WTC11 (cell line): ENCODE data around the gene DOK7. TPM values are rescaled to one million over a fixed set of nuclear protein-coding genes. Genes with fewer than 3 reads are reported as not detected.

Experiments used
- ATAC-seq: fragments of 200-7000 bp; cut with Tn5 transposase; 2 replicates; pipeline ENCODE4 v1.10.0; 2021; ENCODE audit warnings: mild to moderate bottlenecking, moderate library complexity
- CTCF ChIA-PET: fragments of 300-600 bp; sonication (Branson Sonifier 250); formaldehyde crosslinking; loops from one replicate; lab custom pipeline; 2021; ENCODE audit warnings: antibody characterized with exemption; lab: Charles Lee
- POLR2A ChIA-PET: fragments of 350-600 bp; sonication (Branson Sonifier 250); formaldehyde crosslinking; loops from one replicate; lab custom pipeline; 2021; ENCODE audit warnings: antibody characterized with exemption; lab: Charles Lee
- DNase-seq: peaks from one replicate; pipeline ENCODE4 v3.0.0; 2021; ENCODE audit warnings: low spot score
- H3K27ac Mint-ChIP-seq: 2 replicates; pipeline ENCODE4 v1.8.0; 2021; ENCODE audit warnings: mixed read lengths
- H3K27me3 Mint-ChIP-seq: 2 replicates; pipeline ENCODE4 v1.8.0; 2021; ENCODE audit warnings: low read depth, mild to moderate bottlenecking, moderate library complexity, mixed read lengths
- H3K36me3 Mint-ChIP-seq: 2 replicates; pipeline ENCODE4 v1.8.0; 2021; ENCODE audit warnings: mixed read lengths
- H3K4me1 Mint-ChIP-seq: 2 replicates; pipeline ENCODE4 v1.8.0; 2022; ENCODE audit warnings: mixed read lengths
- H3K4me3 Mint-ChIP-seq: 2 replicates; pipeline ENCODE4 v1.8.0; 2021; ENCODE audit warnings: mild to moderate bottlenecking, moderate library complexity, mixed read lengths
- H3K9me3 Mint-ChIP-seq: 2 replicates; pipeline ENCODE4 v1.8.0; 2021; ENCODE audit warnings: mixed read lengths
- CREB1 ChIP-seq: sonication (generic); formaldehyde crosslinking; IDR thresholded peaks from 2 replicates; pipeline ENCODE4 v1.8.0; 2023; ENCODE audit warnings: mild to moderate bottlenecking, missing genetic modification reagents
- ETV6 ChIP-seq: sonication (generic); formaldehyde crosslinking; IDR thresholded peaks from 2 replicates; pipeline ENCODE4 v1.8.1; 2022; ENCODE audit warnings: mild to moderate bottlenecking, missing genetic modification reagents
- FOXJ3 ChIP-seq: sonication (generic); formaldehyde crosslinking; IDR thresholded peaks from 2 replicates; pipeline ENCODE4 v1.9.0; 2021; ENCODE audit warnings: missing genetic modification reagents, mild to moderate bottlenecking, borderline replicate concordance
- GABPB1 ChIP-seq: sonication (generic); formaldehyde crosslinking; IDR thresholded peaks from 2 replicates; pipeline ENCODE4 v1.8.1; 2023; ENCODE audit warnings: mild to moderate bottlenecking, missing genetic modification reagents
- JAZF1 ChIP-seq: fragments of 250-450 bp; sonication (Bioruptor Pico); IDR thresholded peaks from 2 replicates; pipeline ENCODE4 v1.9.0; 2021; ENCODE audit warnings: moderate library complexity, mild to moderate bottlenecking, inconsistent platforms
- NR2C2 ChIP-seq: sonication (generic); formaldehyde crosslinking; IDR thresholded peaks from 2 replicates; pipeline ENCODE4 v1.8.0; 2022; ENCODE audit warnings: mild to moderate bottlenecking, missing genetic modification reagents
- RELA ChIP-seq: sonication (generic); formaldehyde crosslinking; IDR thresholded peaks from 2 replicates; pipeline ENCODE4 v1.8.1; 2022; ENCODE audit warnings: missing genetic modification reagents, mild to moderate bottlenecking, borderline replicate concordance
- RORB ChIP-seq: fragments of 250-450 bp; sonication (Bioruptor Pico); IDR thresholded peaks from 2 replicates; pipeline ENCODE4 v1.9.0; 2021; ENCODE audit warnings: mild to moderate bottlenecking
- SMAD3 ChIP-seq: sonication (generic); formaldehyde crosslinking; IDR thresholded peaks from 2 replicates; pipeline ENCODE4 v1.8.0; 2022; ENCODE audit warnings: missing genetic modification reagents, mild to moderate bottlenecking, borderline replicate concordance
- ZNF671 ChIP-seq: fragments of 250-450 bp; sonication (Bioruptor Pico); IDR thresholded peaks from 2 replicates; pipeline ENCODE4 v1.8.0; 2021; ENCODE audit warnings: mild to moderate bottlenecking
- total RNA-seq: library from RNA; stranded (reverse); gene quantifications from 3 replicates; pipeline ENCODE4 v1.2.3, GENCODE V29; 2021
- TF ChIP-seq, protein P1 (sequence below): sonication (generic); formaldehyde crosslinking; IDR thresholded peaks from 2 replicates; pipeline ENCODE4 v1.8.1; 2022; ENCODE audit warnings: mild to moderate bottlenecking, missing genetic modification reagents, moderate library complexity, borderline replicate concordance
- TF ChIP-seq, protein P2 (sequence below): sonication (generic); formaldehyde crosslinking; IDR thresholded peaks from 2 replicates; pipeline ENCODE4 v1.8.1; 2023; ENCODE audit warnings: mild to moderate bottlenecking, missing genetic modification reagents
- TF ChIP-seq, protein P3 (sequence below): sonication (generic); formaldehyde crosslinking; IDR thresholded peaks from 2 replicates; pipeline ENCODE4 v1.8.1; 2022; ENCODE audit warnings: low read depth, missing genetic modification reagents, borderline replicate concordance
- TF ChIP-seq, protein P4 (sequence below): fragments of 250-450 bp; sonication (Bioruptor Pico); IDR thresholded peaks from 2 replicates; pipeline ENCODE4 v1.9.0; 2021; ENCODE audit warnings: mild to moderate bottlenecking, borderline replicate concordance
- TF ChIP-seq, protein P5 (sequence below): sonication (generic); formaldehyde crosslinking; IDR thresholded peaks from 2 replicates; pipeline ENCODE4 v1.8.1; 2023; ENCODE audit warnings: mild to moderate bottlenecking, missing genetic modification reagents
- TF ChIP-seq, protein P6 (sequence below): fragments of 250-450 bp; sonication (Bioruptor Pico); IDR thresholded peaks from 2 replicates; pipeline ENCODE4 v1.9.0; 2021; ENCODE audit warnings: moderate library complexity, mild to moderate bottlenecking, inconsistent platforms, borderline replicate concordance
- TF ChIP-seq, protein P7 (sequence below): sonication (generic); formaldehyde crosslinking; IDR thresholded peaks from 2 replicates; pipeline ENCODE4 v1.8.1; 2022; ENCODE audit warnings: missing genetic modification reagents, borderline replicate concordance
- TF ChIP-seq, protein P8 (sequence below): sonication (generic); formaldehyde crosslinking; IDR thresholded peaks from 2 replicates; pipeline ENCODE4 v1.8.0; 2022; ENCODE audit warnings: mild to moderate bottlenecking, missing genetic modification reagents

DOK7 gene
- total RNA-seq, 1 experiment from 2014 or later = 0.22 TPM

DNA sequence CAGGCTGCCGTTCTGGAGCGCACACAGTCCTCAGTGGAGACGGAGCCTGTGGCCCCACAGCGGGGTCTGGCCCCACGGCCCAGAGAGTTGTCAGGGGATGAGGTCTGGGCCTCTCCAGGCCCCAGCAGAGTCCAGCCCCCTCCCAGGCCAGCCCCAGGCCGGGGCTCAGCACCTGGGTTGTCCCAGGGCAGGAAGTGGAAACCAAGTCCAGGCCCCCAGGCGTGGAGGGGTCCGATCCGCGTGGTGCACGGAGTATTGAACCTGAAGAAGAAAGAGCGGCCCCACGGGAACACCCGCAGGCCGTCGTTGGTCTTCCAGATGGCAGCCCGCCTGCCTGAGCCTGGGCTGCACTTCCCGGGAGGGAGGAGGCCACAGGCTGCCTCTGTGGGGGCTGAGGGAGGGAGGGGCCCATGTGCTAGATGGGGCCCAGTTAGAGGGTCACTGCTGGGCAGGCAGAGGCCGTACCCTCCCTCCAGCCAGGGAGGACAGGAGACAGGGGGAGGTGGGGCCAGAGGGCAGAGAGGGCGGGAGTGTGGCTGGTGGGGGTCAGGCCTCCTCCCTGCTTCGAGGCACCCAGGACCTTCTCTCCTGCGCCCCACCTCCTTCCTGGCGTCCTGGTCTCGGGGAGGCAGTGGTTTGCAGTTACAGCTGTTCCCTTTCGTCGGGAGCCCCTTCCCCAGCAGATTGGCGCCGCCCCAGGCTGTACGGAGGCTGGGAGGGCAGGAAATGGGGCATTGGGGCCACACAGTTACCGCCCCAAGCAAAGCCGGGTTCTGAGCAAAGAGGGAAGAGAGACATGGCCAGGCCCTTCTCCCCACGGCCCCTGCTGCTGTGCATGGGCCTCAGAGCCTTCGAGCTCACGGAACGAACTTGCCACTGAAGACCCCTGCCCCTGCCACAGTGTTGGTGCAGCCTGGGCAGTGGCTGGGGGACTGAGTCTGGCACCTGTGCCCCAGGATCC, 13.3 kb upstream of the DOK7 start (continued):
- TF ChIP-seq, protein P1, sequence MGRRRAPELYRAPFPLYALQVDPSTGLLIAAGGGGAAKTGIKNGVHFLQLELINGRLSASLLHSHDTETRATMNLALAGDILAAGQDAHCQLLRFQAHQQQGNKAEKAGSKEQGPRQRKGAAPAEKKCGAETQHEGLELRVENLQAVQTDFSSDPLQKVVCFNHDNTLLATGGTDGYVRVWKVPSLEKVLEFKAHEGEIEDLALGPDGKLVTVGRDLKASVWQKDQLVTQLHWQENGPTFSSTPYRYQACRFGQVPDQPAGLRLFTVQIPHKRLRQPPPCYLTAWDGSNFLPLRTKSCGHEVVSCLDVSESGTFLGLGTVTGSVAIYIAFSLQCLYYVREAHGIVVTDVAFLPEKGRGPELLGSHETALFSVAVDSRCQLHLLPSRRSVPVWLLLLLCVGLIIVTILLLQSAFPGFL (CRISPR knock-in tag) = no peak
- TF ChIP-seq, protein P2, sequence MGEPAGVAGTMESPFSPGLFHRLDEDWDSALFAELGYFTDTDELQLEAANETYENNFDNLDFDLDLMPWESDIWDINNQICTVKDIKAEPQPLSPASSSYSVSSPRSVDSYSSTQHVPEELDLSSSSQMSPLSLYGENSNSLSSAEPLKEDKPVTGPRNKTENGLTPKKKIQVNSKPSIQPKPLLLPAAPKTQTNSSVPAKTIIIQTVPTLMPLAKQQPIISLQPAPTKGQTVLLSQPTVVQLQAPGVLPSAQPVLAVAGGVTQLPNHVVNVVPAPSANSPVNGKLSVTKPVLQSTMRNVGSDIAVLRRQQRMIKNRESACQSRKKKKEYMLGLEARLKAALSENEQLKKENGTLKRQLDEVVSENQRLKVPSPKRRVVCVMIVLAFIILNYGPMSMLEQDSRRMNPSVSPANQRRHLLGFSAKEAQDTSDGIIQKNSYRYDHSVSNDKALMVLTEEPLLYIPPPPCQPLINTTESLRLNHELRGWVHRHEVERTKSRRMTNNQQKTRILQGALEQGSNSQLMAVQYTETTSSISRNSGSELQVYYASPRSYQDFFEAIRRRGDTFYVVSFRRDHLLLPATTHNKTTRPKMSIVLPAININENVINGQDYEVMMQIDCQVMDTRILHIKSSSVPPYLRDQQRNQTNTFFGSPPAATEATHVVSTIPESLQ = no peak

DNA sequence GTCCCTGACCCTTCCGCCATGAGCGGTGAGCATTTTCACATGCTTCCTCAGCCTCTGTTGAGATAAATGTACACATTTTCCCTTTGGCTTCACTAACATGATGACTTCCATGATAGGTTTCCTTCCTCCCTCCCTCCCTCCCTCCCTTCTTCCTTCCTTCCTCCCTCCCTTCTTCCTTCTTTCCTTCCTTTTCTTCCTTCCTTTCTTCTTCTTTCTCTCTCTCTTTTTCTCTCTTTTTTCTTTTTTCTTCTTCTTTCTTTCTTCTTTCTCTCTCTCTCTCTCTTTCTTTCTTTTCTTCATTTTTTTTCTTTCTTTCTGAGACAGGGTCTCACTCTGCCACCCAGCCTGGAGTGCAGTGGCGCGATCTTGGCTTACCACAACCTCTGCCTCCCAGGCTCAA, 12.5 kb upstream of the DOK7 start:
- no peak overlapping the region for H3K27ac Mint-ChIP-seq
- TF ChIP-seq, protein P3, sequence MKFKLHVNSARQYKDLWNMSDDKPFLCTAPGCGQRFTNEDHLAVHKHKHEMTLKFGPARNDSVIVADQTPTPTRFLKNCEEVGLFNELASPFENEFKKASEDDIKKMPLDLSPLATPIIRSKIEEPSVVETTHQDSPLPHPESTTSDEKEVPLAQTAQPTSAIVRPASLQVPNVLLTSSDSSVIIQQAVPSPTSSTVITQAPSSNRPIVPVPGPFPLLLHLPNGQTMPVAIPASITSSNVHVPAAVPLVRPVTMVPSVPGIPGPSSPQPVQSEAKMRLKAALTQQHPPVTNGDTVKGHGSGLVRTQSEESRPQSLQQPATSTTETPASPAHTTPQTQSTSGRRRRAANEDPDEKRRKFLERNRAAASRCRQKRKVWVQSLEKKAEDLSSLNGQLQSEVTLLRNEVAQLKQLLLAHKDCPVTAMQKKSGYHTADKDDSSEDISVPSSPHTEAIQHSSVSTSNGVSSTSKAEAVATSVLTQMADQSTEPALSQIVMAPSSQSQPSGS (CRISPR knock-in tag) = no peak
- TF ChIP-seq, protein P4, sequence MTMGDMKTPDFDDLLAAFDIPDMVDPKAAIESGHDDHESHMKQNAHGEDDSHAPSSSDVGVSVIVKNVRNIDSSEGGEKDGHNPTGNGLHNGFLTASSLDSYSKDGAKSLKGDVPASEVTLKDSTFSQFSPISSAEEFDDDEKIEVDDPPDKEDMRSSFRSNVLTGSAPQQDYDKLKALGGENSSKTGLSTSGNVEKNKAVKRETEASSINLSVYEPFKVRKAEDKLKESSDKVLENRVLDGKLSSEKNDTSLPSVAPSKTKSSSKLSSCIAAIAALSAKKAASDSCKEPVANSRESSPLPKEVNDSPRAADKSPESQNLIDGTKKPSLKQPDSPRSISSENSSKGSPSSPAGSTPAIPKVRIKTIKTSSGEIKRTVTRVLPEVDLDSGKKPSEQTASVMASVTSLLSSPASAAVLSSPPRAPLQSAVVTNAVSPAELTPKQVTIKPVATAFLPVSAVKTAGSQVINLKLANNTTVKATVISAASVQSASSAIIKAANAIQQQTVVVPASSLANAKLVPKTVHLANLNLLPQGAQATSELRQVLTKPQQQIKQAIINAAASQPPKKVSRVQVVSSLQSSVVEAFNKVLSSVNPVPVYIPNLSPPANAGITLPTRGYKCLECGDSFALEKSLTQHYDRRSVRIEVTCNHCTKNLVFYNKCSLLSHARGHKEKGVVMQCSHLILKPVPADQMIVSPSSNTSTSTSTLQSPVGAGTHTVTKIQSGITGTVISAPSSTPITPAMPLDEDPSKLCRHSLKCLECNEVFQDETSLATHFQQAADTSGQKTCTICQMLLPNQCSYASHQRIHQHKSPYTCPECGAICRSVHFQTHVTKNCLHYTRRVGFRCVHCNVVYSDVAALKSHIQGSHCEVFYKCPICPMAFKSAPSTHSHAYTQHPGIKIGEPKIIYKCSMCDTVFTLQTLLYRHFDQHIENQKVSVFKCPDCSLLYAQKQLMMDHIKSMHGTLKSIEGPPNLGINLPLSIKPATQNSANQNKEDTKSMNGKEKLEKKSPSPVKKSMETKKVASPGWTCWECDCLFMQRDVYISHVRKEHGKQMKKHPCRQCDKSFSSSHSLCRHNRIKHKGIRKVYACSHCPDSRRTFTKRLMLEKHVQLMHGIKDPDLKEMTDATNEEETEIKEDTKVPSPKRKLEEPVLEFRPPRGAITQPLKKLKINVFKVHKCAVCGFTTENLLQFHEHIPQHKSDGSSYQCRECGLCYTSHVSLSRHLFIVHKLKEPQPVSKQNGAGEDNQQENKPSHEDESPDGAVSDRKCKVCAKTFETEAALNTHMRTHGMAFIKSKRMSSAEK = no peak
- no peak for TF ChIP-seq RORB
- no peak for TF ChIP-seq FOXJ3
- TF ChIP-seq ZNF671 (CRISPR knock-in tag) = no peak
- TF ChIP-seq SMAD3 (CRISPR knock-in tag) = no peak
- TF ChIP-seq, all 79 proteins: peak for 0
- POLR2A ChIA-PET = no interaction called here
- ATAC-seq (no peak), DNase-seq (no peak)
- H3K4me1 Mint-ChIP-seq = no peaks in the 10 kb centered on the region
- H3K4me3 Mint-ChIP-seq = no peak overlapping the region
- H3K27me3 Mint-ChIP-seq = peaks cover 34% of the 10 kb centered on the region
- peaks cover 22% of the 10 kb centered on the region for H3K9me3 Mint-ChIP-seq
- peaks cover 11% of the 10 kb centered on the region for H3K36me3 Mint-ChIP-seq
- CTCF ChIA-PET = interaction anchor here (0.8 to 2.0 kb wide), 5 partner anchors 9 to 132 kb away, joined by 3 to 7 read pairs (median 3); partner anchors contain the start of gene HGFAC

DNA sequence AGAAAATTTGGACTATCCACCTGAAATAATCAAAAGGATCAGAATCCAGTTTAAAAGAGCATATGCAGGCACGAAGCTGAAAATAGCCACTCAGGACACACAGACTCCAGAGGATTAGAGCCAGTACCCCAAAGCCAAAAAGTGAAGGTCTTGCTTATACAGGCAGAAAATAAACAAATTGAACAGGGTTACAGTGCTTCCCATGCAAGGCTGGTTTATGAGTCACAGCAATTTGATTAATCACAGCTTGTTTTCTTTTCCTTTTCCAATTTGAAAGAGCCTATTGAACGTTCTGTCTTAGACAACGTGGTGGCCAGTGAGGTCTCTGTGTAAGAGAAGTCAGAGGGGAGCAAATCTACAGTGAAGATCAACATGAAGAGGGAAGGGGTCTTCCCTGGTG, 11.2 kb upstream of the DOK7 start:
- ChIA-PET POLR2A (no interaction called here), CTCF (interaction anchor here (1.2 to 2.0 kb wide), 6 partner anchors 10 to 133 kb away, joined by 3 to 11 read pairs (median 5); partner anchors contain the start of gene HGFAC)
- no peak overlapping the region for H3K27ac Mint-ChIP-seq
- DNase-seq (no peak), ATAC-seq (no peak)
- H3K27me3 Mint-ChIP-seq = peaks cover 47% of the 10 kb centered on the region
- H3K9me3 Mint-ChIP-seq = peaks cover 25% of the 10 kb centered on the region
- H3K4me3 Mint-ChIP-seq = no peak overlapping the region
- H3K36me3 Mint-ChIP-seq = peaks cover 15% of the 10 kb centered on the region
- H3K4me1 Mint-ChIP-seq = no peaks in the 10 kb centered on the region
- TF ChIP-seq NR2C2 (CRISPR knock-in tag) (no peak), GABPB1 (CRISPR knock-in tag) (no peak), JAZF1 (CRISPR knock-in tag) (no peak), ETV6 (no peak), RELA (CRISPR knock-in tag) (no peak), CREB1 (CRISPR knock-in tag) (no peak)
- TF ChIP-seq, protein P5, sequence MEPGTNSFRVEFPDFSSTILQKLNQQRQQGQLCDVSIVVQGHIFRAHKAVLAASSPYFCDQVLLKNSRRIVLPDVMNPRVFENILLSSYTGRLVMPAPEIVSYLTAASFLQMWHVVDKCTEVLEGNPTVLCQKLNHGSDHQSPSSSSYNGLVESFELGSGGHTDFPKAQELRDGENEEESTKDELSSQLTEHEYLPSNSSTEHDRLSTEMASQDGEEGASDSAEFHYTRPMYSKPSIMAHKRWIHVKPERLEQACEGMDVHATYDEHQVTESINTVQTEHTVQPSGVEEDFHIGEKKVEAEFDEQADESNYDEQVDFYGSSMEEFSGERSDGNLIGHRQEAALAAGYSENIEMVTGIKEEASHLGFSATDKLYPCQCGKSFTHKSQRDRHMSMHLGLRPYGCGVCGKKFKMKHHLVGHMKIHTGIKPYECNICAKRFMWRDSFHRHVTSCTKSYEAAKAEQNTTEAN = no peak
- TF ChIP-seq, protein P6, sequence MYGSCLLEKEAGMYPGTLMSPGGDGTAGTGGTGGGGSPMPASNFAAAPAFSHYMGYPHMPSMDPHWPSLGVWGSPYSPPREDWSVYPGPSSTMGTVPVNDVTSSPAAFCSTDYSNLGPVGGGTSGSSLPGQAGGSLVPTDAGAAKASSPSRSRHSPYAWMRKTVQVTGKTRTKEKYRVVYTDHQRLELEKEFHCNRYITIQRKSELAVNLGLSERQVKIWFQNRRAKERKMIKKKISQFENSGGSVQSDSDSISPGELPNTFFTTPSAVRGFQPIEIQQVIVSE = no peak
- TF ChIP-seq, protein P7, sequence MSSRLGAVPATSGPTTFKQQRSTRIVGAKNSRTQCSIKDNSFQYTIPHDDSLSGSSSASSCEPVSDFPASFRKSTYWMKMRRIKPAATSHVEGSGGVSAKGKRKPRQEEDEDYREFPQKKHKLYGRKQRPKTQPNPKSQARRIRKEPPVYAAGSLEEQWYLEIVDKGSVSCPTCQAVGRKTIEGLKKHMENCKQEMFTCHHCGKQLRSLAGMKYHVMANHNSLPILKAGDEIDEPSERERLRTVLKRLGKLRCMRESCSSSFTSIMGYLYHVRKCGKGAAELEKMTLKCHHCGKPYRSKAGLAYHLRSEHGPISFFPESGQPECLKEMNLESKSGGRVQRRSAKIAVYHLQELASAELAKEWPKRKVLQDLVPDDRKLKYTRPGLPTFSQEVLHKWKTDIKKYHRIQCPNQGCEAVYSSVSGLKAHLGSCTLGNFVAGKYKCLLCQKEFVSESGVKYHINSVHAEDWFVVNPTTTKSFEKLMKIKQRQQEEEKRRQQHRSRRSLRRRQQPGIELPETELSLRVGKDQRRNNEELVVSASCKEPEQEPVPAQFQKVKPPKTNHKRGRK (CRISPR knock-in tag) = no peak
- TF ChIP-seq, protein P8, sequence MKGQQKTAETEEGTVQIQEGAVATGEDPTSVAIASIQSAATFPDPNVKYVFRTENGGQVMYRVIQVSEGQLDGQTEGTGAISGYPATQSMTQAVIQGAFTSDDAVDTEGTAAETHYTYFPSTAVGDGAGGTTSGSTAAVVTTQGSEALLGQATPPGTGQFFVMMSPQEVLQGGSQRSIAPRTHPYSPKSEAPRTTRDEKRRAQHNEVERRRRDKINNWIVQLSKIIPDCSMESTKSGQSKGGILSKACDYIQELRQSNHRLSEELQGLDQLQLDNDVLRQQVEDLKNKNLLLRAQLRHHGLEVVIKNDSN = no peak
